Smooth muscle cell (in vitro differentiated cells): ENCODE measurements around the gene NSUN6. TPM values are rescaled to one million over a fixed set of nuclear protein-coding genes. Genes with fewer than 3 reads are reported as not detected.
"Not testable (repeated sequence)": the region's sequence is repeated elsewhere in the genome, so short reads cannot be mapped to it uniquely, and the experiment has no call there.

Source experiments
- DNase-seq: peaks from one replicate; lab custom pipeline; 2025; ENCODE audit not compliant: unreplicated experiment; lab: John Stamatoyannopoulos, UW
- H2AFZ ChIP-seq: fragments of 200-600 bp; sonication (generic); 2 replicates; pipeline ENCODE4 v1.6.0; 2016; ENCODE audit warnings: antibody characterized with exemption, low read depth, mild to moderate bottlenecking
- H3F3A ChIP-seq: fragments of 200-600 bp; sonication (generic); 2 replicates; pipeline ENCODE4 v1.6.0; 2017; ENCODE audit warnings: antibody characterized with exemption, low read depth
- H3K27ac ChIP-seq: fragments of 200-600 bp; sonication (generic); 2 replicates; pipeline ENCODE4 v1.5.1; 2016; ENCODE audit warnings: low read depth, mild to moderate bottlenecking
- H3K27me3 ChIP-seq: fragments of 200-600 bp; sonication (generic); 2 replicates; pipeline ENCODE4 v1.6.1; 2016; ENCODE audit warnings: low read depth, mild to moderate bottlenecking
- H3K36me3 ChIP-seq: fragments of 200-600 bp; sonication (generic); 2 replicates; pipeline ENCODE4 v1.5.1; 2016; ENCODE audit warnings: low read depth
- H3K4me1 ChIP-seq: fragments of 200-600 bp; sonication (generic); 2 replicates; pipeline ENCODE4 v1.5.1; 2016; ENCODE audit warnings: low read depth
- H3K4me2 ChIP-seq: fragments of 200-600 bp; sonication (generic); 2 replicates; pipeline ENCODE4 v1.6.0; 2016; ENCODE audit warnings: mild to moderate bottlenecking
- H3K4me3 ChIP-seq: fragments of 200-600 bp; sonication (generic); 2 replicates; pipeline ENCODE4 v1.5.1; 2016; ENCODE audit warnings: mild to moderate bottlenecking
- H3K79me2 ChIP-seq: fragments of 200-600 bp; sonication (generic); 2 replicates; pipeline ENCODE4 v1.6.0; 2016; ENCODE audit warnings: low read depth, mild to moderate bottlenecking
- H3K9ac ChIP-seq: fragments of 200-600 bp; sonication (generic); 2 replicates; pipeline ENCODE4 v1.6.0; 2016; ENCODE audit warnings: low read depth
- H3K9me3 ChIP-seq: fragments of 200-600 bp; sonication (generic); replicated peaks from 2 replicates; pipeline ENCODE4 v1.5.1; 2016; ENCODE audit warnings: low read depth
- H4K20me1 ChIP-seq: fragments of 200-600 bp; sonication (generic); 2 replicates; pipeline ENCODE4 v1.6.0; 2016; ENCODE audit warnings: low read depth
- CTCF ChIP-seq: fragments of 200-600 bp; sonication (generic); IDR thresholded peaks from 2 replicates; pipeline ENCODE4 v1.5.1; 2017; ENCODE audit warnings: borderline replicate concordance, mild to moderate bottlenecking, antibody characterized with exemption; ENCODE audit not compliant: insufficient read depth, poor library complexity, severe bottlenecking
- WGBS: methylation state at CpG from one replicate; pipeline ENCODE4 v1.1.7; 2016; ENCODE audit warnings: low lambda C conversion rate; 5-methylcytosine and 5-hydroxymethylcytosine counted together
- polyA plus RNA-seq: library from polyadenylated mRNA; unstranded; fragments of >200 nt; fragmentation: Nextera tagmentation; extraction: Ambion mirVana; gene quantifications from 2 replicates; pipeline ENCODE4 v1.2.1, GENCODE V29; 2016
- total RNA-seq: library from RNA; depleted of rRNA; stranded (reverse); fragments of >200 nt; gene quantifications from 2 replicates; pipeline ENCODE4 v1.2.3, GENCODE V29; 2014

Gene NSUN6
- total and polyA plus RNA-seq, 2 experiments from 2014 or later, result 6.1 to 7.2 TPM

DNA sequence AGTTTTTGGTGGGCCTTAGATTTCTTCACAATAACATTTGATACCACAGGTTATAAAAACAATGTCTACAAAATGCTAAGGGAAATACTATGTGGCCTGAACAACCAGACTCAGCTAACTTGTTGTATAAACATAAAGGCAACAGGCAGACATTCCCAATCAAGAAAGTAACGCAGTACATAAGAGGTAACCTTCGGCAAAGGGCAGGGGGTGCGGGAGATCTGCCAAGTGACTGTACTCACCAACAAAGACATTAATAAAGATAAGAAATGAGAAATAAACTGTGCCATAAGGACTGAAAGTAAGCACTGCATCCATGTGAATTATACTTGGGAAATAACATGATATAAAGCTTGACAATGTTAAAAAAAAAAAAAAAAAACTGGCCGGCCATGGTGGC is 15.4 kb downstream of the NSUN6 start:
- no peak overlapping the region for H3K27ac ChIP-seq
- no peak overlapping the region for H3K4me2 ChIP-seq
- no peaks in the 10 kb centered on the region for H4K20me1 ChIP-seq
- H3K4me1 ChIP-seq, result no peaks in the 10 kb centered on the region
- H3K79me2 ChIP-seq, result no peaks in the 10 kb centered on the region
- no peak overlapping the region for H2AFZ ChIP-seq
- TF ChIP-seq CTCF, result no peak
- no peaks in the 10 kb centered on the region for H3F3A ChIP-seq
- H3K4me3 ChIP-seq, result no peak overlapping the region
- DNase-seq, result no peak
- WGBS, result 94% methylated on average over 4 of the region's 4 CpGs
- H3K36me3 ChIP-seq, result no peaks in the 10 kb centered on the region
- H3K9me3 ChIP-seq, result no peaks in the 10 kb centered on the region
- H3K9ac ChIP-seq, result no peak overlapping the region
- no peaks in the 10 kb centered on the region for H3K27me3 ChIP-seq

DNA sequence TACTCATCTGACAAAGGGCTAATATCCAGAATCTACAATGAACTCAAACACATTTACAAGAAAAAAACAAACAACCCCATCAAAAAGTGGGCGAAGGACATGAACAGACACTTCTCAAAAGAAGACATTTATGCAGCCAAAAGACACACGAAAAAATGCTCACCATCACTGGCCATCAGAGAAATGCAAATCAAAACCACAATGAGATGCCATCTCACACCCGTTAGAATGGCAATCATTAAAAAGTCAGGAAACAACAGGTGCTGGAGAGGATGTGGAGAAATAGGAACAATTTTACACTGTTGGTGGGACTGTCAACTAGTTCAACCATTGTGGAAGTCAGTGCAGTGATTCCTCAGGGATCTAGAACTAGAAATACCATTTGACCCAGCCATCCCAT is 18.9 kb downstream of the NSUN6 start:
- H3K9ac ChIP-seq, H3K9me3 ChIP-seq, H3K79me2 ChIP-seq, H3K36me3 ChIP-seq, H3K4me2 ChIP-seq, H4K20me1 ChIP-seq, H2AFZ ChIP-seq, H3F3A ChIP-seq, H3K27ac ChIP-seq, H3K4me1 ChIP-seq, H3K4me3 ChIP-seq, H3K27me3 ChIP-seq, DNase-seq: not testable (repeated sequence)
- WGBS, result 100% methylated on average over 3 of the region's 3 CpGs

DNA sequence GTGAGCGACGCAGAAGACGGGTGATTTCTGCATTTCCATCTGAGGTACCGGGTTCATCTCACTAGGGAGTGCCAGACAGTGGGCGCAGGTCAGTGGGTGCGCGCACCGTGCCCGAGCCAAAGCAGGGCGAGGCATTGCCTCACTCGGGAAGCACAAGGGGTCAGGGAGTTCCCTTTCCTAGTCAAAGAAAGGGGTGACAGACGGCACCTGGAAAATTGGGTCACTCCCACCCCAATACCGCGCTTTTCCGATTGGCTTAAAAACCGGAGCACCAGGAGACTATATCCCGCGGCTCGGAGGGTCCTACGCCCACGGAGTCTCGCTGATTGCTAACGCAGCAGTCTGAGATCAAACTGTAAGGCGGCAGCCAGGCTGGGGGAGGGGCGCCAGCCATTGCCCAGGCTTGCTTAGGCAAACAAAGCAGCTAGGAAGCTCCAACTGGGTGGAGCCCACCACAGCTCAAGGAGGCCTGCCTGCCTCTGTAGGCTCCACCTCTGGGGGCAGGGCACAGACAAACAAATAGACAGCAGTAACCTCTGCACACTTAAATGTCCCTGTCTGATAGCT is 23.9 kb downstream of the NSUN6 start:
- Histone ChIP-seq H3K4me2 (peak overlapping the region; percentile 80), H3K27ac (peak overlapping the region; percentile 89), H3K4me1 (peaks cover 13% of the 10 kb centered on the region), H3K4me3 (peak overlapping the region; percentile 64), H3F3A (peaks cover 12% of the 10 kb centered on the region), H2AFZ (peak overlapping the region; percentile 92), H3K9ac (peak overlapping the region; percentile 83)
- 8% methylated on average over 24 of the region's 25 CpGs for WGBS
- H3K27me3 ChIP-seq, H3K79me2 ChIP-seq, H4K20me1 ChIP-seq, H3K36me3 ChIP-seq, H3K9me3 ChIP-seq, DNase-seq: not testable (repeated sequence)

DNA sequence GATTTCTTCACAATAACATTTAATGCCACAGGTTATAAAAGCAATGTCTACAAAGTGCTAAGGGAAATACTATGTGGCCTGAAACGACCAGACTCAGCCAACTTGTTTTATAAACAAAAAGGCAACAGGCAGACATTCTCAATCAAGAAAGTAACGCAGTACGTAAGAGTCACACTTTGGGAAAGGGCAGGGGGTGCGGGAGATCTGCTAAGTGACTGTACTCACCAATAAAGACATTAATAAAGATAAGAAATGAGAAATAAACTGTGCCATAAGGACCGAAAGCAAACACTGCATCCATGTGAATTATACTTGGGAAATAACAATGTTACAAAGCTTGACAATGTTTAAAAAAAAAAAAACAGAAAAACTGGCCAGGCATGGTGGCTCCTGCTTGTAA is 25.5 kb downstream of the NSUN6 start:
- Histone ChIP-seq H3K9ac (no peak overlapping the region), H3K27me3 (no peaks in the 10 kb centered on the region), H3K4me2 (peak overlapping the region; percentile 80), H3K36me3 (no peaks in the 10 kb centered on the region), H3K9me3 (no peaks in the 10 kb centered on the region), H3K4me1 (peaks cover 13% of the 10 kb centered on the region), H3K4me3 (no peak overlapping the region), H2AFZ (peak overlapping the region; percentile 75), H4K20me1 (no peaks in the 10 kb centered on the region), H3K27ac (peak overlapping the region; percentile 89), H3K79me2 (no peaks in the 10 kb centered on the region), H3F3A (peaks cover 12% of the 10 kb centered on the region)
- WGBS, result 25% methylated on average over 5 of the region's 5 CpGs
- no peak for TF ChIP-seq CTCF
- no peak for DNase-seq

DNA sequence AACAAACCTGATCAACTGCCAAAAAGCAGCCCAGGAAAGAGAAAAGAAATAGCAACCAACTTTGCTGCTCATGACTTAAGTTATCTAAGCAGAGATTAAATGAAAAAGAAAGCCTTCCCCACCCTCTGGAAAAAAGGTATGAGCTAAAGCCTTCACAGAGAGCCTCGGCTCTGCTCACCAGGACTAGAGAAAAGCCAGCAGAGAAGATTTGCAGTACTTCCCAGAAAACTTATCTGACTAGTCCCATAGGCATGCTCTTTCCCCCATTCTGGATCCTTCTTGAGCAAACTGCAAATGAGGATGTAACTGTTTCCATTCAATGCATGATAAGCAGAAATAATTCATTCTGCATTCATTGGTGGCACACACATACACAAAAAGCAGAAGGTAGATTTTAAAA is 27.7 kb downstream of the NSUN6 start:
- H3K4me1 ChIP-seq, result peaks cover 13% of the 10 kb centered on the region
- not testable (repeated sequence) for H4K20me1 ChIP-seq, DNase-seq, H3K36me3 ChIP-seq, H3K9me3 ChIP-seq, H3K27me3 ChIP-seq, H3K79me2 ChIP-seq
- peak overlapping the region; percentile 12 for H3K4me3 ChIP-seq
- peaks cover 12% of the 10 kb centered on the region for H3F3A ChIP-seq
- peak overlapping the region; percentile 55 for H3K9ac ChIP-seq
- WGBS, result 0% methylated on average over 1 of the region's 1 CpG
- peak overlapping the region; percentile 89 for H3K27ac ChIP-seq
- H2AFZ ChIP-seq, result peak overlapping the region; percentile 52
- H3K4me2 ChIP-seq, result peak overlapping the region; percentile 75
